Subcutaneous abdominal adipose tissue (tissue), 5 donors: ENCODE measurements around the gene HS3ST6.
A peak's percentile ranks its signal among the peaks of the same experiment; 100 is the strongest.
"Not testable (repeated sequence)": the region's sequence is repeated elsewhere in the genome, so short reads cannot be mapped to it uniquely, and the experiment has no call there.

Source experiments
- H3K27ac ChIP-seq: one replicate; pipeline ENCODE4 v1.7.0; 2013; ENCODE audit warnings: low read depth, mild to moderate bottlenecking, inconsistent platforms, low read length, moderate library complexity
- H3K27me3 ChIP-seq, 5 donors: one replicate each; pipeline ENCODE4 v1.7.0; 2013; ENCODE audit warnings: low read length in 5 of 5, inconsistent platforms in 1 of 5; ENCODE audit not compliant: control insufficient read depth in 5 of 5, insufficient read depth in 4 of 5
- H3K36me3 ChIP-seq, 5 donors: one replicate each; pipeline ENCODE4 v1.7.0; 2013; ENCODE audit warnings: low read length in 5 of 5; ENCODE audit not compliant: control insufficient read depth in 5 of 5, insufficient read depth in 5 of 5
- H3K4me1 ChIP-seq, 5 donors: one replicate each; pipeline ENCODE4 v1.7.0; 2013; ENCODE audit warnings: low read length in 5 of 5, mild to moderate bottlenecking in 3 of 5, moderate library complexity in 1 of 5; ENCODE audit not compliant: control insufficient read depth in 5 of 5, insufficient read depth in 5 of 5
- H3K4me3 ChIP-seq, 5 donors: one replicate each; pipeline ENCODE4 v1.7.0; 2013; ENCODE audit warnings: low read length in 5 of 5, low read depth in 1 of 5
- H3K9ac ChIP-seq, 5 donors: one replicate each; pipeline ENCODE4 v1.7.0; 2013; ENCODE audit warnings: low read length in 5 of 5, mild to moderate bottlenecking in 4 of 5, moderate library complexity in 3 of 5
- H3K9me3 ChIP-seq, 5 donors: one replicate each; pipeline ENCODE4 v1.7.0; 2013; ENCODE audit warnings: low read length in 5 of 5; ENCODE audit not compliant: control insufficient read depth in 5 of 5
- donor health status: healthy.
- donor health status: healthy.
- donor health status: healthy.
- donor health status: healthy.
- donor health status: healthy.

HS3ST6 gene

DNA sequence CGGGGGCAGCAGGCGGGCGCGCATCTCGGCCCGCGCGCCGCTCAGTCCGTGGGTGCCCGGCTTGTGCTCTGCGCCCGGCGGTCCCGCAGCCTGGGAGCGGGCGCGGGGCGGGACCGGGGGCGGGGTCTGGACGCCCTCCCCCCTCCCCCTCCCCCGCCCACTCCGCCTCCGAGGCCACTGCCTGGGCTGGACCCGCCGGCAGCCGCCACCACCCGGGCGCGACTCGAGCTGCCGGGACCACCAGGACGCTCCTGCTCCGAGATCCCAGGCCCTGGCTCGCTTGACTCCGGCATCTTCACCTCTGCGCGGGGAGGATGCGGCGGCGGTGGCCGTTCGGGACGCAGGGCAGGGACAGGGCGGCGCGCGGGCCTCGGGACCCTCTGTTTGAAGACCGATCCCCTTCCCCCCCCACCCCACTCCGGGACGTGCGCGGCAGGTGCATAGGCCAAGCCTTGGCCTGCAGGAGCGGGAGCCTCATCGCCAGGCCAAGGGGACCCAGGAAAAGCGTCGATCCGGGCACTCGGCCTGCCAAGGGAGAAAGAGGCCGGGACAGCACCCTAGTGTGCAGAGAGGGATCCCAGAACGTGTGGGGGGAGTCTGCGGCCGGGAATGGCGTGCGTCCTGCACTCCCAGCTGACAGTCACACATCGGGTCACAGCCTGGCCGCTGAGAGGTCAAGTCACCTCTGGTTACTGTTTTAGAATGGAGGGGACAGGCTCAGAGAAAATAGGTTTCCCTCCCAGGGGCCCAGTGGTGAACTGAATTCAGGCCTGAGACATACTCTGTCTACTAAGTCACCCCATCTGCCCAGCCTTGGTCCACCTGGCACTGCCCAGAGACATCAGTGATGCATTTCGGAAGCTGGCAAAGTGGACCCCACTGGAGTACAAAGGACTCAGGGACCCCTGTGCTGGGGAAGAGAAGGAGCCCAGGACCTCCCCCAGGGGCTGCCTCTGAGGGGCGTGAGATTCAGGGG lies at the start of gene HS3ST6:
Gene HS3ST6 (minus strand): TSS at position 65 of the 976 bp plus-strand sequence. CDS start 92 bp downstream, outside the sequence.
- Histone ChIP-seq H3K9me3 (no peaks in the 10 kb centered on the region), H3K27me3 (peaks cover 59 to 83% (median 76%) of the 10 kb centered on the region in 5 donors), H3K36me3 (no peaks in the 10 kb centered on the region), H3K9ac (no peak within 1 kb of the TSS), H3K4me1 (peaks cover 0 to 4% (median 0%) of the 10 kb centered on the region in 5 donors), H3K4me3 (no peak within 1 kb of the TSS), H3K27ac (no peak within 1 kb of the TSS)

DNA sequence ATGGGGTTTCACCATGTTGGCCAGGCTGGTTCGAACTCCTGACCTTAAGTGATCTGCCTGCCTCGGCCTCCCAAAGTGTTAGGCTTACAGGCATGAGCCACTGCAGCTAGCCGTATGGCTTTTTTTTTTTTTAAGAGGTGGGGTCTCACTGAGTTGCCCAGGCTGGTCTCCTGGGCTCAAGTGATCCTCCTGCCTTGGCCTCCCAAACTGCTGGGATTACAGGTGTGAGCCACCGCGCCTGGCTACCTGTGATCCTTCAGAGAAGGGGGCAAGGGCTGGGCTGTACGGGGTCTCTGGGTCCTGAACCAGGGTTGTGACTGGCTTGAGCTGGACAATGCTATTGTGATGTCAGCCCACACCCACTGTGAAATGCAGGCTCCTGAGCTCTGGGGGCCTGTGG lies 48.2 kb upstream of the HS3ST6 start, which contains the start of gene RNF151:
Gene RNF151 (plus strand): TSS at position 397 of the 400 bp plus-strand sequence. CDS start 26 bp downstream, outside the sequence.
- peak within 1 kb of the TSS; percentile 72 to 90 (median 81) for H3K4me3 ChIP-seq
- H3K36me3 ChIP-seq = peaks cover 0 to 21% (median 19%) of the 10 kb centered on the region in 5 donors
- peak within 1 kb of the TSS; percentile 93 for H3K27ac ChIP-seq
- H3K9ac ChIP-seq = peak within 1 kb of the TSS; percentile 22 to 98 (median 92)
- no peaks in the 10 kb centered on the region for H3K9me3 ChIP-seq
- H3K27me3 ChIP-seq = no peaks in the 10 kb centered on the region
- peaks cover 1 to 30% (median 27%) of the 10 kb centered on the region in 5 donors for H3K4me1 ChIP-seq

DNA sequence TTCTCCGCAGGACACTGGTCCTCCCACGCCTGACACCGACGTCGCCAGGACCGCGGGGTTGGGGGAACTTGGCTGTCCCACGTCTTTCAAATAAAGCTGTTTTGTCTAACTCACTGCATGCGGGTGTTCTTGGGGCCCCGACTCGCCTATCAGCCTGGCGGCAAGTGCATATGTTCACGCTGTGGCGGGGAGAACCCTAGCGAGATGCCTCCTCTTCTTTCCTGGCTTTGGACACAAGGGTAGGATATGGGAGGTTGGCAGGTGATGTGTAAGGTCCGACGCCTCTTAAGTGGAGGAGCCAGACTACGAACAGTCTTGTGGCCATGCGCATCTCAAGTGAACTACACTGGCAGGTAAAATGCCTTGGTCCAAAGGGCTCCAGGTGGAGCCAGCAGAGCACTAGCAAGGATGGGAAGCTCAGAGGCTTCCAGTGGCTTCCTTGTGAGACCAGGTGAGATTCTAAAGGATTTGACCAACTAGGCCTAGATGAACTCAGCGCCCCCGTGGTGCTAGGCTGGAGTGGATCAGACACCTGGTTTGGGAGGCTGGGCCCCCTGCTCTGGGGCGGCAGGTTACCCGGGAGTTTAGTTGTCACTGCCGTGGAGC lies 47.3 kb upstream of the HS3ST6 start:
- H3K9ac ChIP-seq = peak overlapping the region; percentile 22 to 98 (median 92)
- H3K27me3 ChIP-seq = no peaks in the 10 kb centered on the region
- peak overlapping the region; percentile 72 to 90 (median 81) for H3K4me3 ChIP-seq
- peak overlapping the region; percentile 93 for H3K27ac ChIP-seq
- no peaks in the 10 kb centered on the region for H3K9me3 ChIP-seq
- H3K36me3 ChIP-seq = peaks cover 0 to 27% (median 24%) of the 10 kb centered on the region in 5 donors
- H3K4me1 ChIP-seq = peaks cover 3 to 29% (median 26%) of the 10 kb centered on the region in 5 donors

DNA sequence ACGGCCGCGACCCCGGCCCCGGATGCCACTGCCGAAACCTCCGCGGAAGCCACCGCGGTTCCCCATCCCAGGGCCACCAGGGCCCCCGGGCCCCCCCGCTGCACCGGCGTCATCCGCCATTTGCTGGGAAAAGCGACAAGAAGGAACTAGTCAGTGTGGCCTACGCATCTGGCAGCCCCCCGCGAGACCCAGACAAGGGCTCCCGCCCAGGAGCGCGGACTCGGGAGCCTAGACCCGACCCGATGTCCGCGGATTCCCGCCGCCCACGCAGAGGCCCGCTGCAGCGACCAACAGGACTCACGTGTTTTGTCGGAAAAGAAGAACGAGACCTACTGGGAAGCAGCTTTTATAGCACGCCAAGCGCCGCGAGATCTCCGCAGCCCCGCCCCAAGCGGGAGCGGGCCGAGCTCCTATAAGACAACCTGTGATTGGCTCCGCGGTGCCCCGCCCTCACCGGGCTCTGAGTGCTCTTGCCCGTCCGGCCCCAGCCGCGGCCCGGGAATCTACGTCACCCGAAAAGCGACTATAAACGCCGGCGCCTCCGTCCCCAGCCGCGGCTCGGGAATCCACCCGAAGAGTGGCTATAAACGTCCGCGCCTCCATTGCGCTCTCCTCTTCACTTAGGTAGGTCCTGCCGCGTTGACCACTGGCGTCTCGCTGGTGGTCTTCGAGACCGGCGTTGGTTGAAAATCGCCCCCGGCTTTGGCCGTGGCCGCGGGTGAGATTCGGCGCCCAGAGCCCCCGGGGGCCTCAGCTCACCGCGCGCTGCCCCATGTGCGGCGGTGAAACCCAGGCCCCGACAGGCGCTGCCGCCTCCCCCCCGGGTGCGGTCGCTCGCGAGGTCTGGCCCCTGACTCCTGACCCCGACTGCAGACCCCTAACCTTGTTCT lies 46.5 kb upstream of the HS3ST6 start, which contains the start of gene RPS2:
Gene RPS2 (minus strand): TSS at position 321 of the 890 bp plus-strand sequence. CDS start 201 bp downstream, at position 120.
- Histone ChIP-seq H3K4me3 (peak within 1 kb of the TSS; percentile 80 to 90 (median 85)), H3K4me1 (peaks cover 3 to 36% (median 33%) of the 10 kb centered on the region in 5 donors), H3K27ac (peak within 1 kb of the TSS; percentile 93), H3K36me3 (peaks cover 0 to 27% (median 24%) of the 10 kb centered on the region in 5 donors), H3K9ac (peak within 1 kb of the TSS; percentile 43 to 98 (median 92)), H3K9me3 (no peaks in the 10 kb centered on the region), H3K27me3 (no peaks in the 10 kb centered on the region)

DNA sequence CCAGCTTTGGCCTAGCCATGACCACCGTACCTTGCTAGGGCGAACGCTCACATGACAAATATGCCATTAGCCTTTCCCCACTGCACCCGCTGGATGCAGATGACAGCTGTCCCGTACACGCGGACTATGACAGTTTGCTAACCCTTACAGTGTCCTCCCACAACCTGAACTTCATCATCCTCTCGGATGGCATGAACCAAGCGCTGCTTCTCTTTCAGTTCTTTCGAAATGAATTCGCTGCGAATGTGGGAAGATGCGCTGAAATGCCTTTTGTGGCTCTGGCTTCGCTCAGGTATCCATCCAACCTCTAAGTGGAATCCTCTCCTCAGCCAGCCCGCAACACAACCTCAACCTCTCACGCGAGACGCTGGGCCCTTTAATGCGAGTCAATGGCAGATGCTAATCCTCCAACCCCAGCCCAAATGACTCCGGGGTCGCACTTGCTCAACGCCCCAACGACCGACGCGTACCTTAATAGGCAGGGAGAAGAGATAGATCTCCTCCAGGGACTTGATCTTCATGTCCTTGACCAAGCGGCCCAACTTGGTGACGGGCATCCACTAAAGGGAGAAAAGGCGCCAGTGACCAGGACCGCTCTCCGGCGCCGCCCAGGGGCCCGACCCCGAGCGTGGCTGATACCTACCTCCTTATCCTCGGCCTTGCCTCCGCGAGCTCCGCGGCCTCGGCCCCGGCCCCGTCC lies 45.7 kb upstream of the HS3ST6 start:
- peak overlapping the region; percentile 43 to 98 (median 90) for H3K9ac ChIP-seq
- peaks cover 3 to 42% (median 39%) of the 10 kb centered on the region in 5 donors for H3K4me1 ChIP-seq
- H3K27me3 ChIP-seq = no peaks in the 10 kb centered on the region
- peak overlapping the region; percentile 77 for H3K27ac ChIP-seq
- H3K9me3 ChIP-seq = no peaks in the 10 kb centered on the region
- peak overlapping the region; percentile 80 to 90 (median 85) for H3K4me3 ChIP-seq
- H3K36me3 ChIP-seq = peaks cover 0 to 27% (median 24%) of the 10 kb centered on the region in 5 donors

DNA sequence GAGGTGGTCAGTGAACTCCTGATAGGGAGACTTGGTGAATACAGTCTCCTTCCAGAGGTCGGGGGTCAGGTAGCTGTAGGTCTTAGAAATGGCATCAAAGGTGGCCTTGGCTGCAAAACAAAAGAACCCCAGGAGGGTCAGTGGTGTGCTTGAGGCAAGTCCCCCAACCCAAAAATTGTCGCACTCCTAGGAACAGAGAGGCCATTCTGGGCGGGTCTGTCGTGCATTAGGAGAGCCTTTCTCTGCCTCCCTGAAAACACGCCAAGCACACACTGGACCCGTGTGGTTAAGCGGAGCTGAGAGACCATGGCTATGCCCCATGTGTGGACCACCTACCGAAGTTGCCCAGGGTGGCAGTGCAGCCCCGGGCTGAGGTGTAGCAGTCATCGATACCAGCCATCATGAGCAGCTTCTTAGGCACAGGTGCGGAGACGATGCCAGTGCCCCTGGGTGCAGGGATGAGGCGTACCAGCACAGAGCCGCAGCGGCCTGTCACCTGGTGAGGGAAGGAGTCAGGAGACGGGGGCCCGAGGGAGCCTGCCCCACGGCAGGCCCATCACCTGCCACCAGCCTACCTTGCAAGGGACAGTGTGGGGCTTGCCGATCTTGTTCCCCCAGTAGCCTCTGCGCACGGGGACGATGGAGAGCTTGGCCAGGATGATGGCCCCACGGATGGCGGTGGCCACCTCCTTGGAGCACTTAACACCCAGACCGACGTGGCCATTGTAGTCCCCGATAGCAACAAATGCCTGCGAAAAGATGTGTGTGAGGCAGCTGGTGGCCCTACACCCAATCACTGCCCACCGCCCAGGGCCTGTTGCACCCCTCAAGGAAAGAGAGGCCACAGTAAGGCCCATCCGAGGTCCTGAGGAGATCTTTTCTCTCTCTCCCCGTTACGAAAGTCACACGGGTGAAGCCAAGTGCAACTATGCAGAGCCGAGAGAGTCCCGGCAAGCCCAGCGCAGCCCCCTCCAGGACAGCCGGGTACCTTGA lies 44.2 kb upstream of the HS3ST6 start:
- H3K27ac ChIP-seq, H3K27me3 ChIP-seq, H3K9me3 ChIP-seq, H3K9ac ChIP-seq, H3K4me3 ChIP-seq: not testable (repeated sequence)
- peaks cover 3 to 47% (median 42%) of the 10 kb centered on the region in 5 donors for H3K4me1 ChIP-seq
- H3K36me3 ChIP-seq = peaks cover 0 to 27% (median 24%) of the 10 kb centered on the region in 5 donors

DNA sequence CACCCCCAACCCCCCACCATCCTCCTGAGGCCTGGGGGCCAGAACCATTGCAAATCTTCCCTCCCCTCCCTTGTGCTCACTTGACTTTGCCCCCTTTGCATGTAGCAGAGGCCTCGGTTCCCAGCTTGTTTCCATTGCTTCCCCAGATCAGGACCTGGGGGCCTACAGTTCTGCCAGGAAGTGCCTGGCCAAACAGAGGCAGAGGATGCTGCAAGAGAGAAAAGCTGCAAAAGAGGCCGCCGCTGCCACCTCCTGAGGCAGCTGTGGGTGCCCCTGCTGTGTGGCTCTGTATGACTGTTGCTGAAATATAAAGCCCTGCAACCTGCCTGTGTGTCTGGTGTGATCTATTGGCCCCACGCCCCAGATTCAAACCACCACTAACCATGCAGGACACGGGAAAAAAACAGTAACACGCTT lies 43.4 kb upstream of the HS3ST6 start:
- H3K4me1 ChIP-seq = peaks cover 3 to 47% (median 42%) of the 10 kb centered on the region in 5 donors
- H3K4me3 ChIP-seq = no peak overlapping the region
- no peaks in the 10 kb centered on the region for H3K9me3 ChIP-seq
- peaks cover 0 to 27% (median 24%) of the 10 kb centered on the region in 5 donors for H3K36me3 ChIP-seq
- no peak overlapping the region for H3K9ac ChIP-seq
- no peaks in the 10 kb centered on the region for H3K27me3 ChIP-seq
- no peak overlapping the region for H3K27ac ChIP-seq
